Activated T-cell treated with anti-CD3 and anti-CD28 coated beads, Interleukin-2, amount 50 U/mL, for 1 hour (primary cell): Measurements from ENCODE around the gene TMEM235.

Source experiments
- DNase-seq: peaks from one replicate; pipeline ENCODE4 v3.0.0-alpha.2; 2020

The TMEM235 gene

DNA sequence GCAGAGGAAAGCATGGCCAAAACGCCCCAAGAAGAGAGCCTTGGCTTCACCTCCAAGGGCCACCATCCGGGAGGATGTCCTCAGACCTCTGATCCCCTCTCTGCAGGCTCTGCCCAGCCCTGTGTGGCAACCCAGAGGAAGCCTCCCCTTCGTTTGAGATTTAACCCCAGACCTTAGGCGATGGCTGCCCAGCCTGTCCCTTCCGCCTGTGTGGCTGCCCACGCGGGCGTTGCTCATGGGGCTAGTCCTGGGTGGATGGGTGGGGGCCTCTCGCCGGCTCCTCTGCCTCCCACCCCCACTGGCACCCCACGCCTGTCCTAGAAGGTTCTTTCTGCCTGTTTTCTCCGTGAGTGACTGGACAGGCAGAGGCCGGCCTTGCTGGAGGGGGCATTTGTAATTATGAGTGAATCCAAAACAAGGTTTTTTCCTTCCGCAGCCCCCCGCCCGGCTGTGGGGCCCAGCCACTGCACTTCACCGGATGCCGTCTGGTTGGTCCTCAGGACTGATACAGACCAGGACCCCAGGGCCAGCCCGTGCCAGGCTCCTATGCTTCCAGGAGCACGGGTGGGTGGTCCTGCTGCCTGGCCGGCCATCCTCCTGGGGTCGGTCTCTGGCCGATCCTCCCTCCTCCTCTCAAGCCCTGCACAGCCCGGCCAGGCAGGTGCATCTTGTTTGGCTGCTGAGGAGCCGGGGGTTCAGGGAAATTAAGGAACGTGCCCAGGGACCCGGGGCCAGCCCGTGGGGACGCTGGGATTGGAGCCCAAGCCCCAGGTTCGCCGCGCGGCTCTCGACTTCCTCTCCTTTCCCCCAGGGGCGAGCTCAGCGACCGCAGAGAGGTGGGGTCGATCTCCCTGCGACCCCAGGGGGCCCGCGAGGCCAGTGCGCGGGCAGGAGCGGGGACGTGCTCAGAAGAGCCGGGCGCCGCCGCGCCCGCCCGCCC, at the start of gene TMEM235:
Gene TMEM235, plus strand, starts transcription at position 636 of the 940 bp plus-strand sequence. CDS start 393 bp downstream, outside the sequence.
- DNase-seq = no peak

DNA sequence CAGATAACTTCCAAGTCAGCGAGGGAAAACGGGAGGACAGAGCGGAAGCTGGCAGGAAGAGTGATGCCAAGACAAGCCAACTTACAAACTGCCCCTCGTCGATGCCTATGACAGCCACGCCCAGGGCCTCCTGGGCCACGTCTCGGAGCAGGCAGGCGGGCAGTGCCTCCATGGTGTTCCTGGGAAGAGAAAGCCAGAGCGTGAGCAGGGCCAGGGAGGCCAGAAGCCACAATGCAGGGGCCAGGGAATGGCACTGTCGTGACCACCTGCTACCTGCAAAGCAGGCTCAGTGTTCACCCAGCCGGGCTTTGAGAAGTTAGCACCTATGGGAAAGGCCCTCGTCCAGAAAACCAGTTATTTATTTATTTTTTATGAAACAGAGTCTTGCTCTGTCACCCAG, 48.9 kb upstream of the TMEM235 start:
- DNase-seq = no peak

DNA sequence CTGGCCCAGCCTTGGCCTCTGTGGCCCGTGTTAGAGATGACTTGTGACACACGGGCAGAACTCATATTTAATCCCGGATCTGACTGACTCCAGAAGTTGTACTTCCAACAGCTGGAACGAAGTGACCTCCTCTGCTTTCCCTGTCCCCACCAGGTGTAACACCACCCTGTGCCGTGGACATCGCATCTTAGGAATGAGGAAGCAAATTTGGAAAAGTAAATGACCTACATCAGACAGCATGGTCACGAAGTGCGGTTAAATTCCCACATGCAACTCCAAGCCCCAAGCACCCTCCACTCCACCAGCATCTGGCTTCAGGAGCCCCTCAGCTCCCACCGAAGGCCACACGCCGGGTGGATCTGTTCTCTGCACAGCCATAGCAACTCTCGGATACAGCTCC, 47.5 kb upstream of the TMEM235 start:
- DNase-seq = no peak

DNA sequence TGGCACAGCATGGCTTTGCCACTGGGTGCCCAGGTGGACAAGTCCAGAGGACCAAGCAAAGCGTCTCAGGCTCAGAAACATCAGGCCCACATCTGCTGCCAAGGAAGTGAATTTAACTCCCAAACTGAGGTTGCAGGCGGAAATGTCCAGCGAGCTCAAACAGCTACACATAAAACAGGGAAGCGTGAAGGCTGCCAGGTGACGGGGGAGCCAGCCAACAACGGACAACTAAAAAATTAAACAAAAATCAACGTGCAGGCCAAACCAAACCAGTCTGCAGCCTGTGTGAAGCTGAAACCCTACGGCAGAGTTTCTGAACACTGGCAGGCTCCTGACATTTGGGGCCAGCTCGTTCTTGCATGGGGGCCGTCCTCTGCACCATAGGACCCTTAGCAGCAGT, 47.1 kb upstream of the TMEM235 start:
- DNase-seq = no peak

DNA sequence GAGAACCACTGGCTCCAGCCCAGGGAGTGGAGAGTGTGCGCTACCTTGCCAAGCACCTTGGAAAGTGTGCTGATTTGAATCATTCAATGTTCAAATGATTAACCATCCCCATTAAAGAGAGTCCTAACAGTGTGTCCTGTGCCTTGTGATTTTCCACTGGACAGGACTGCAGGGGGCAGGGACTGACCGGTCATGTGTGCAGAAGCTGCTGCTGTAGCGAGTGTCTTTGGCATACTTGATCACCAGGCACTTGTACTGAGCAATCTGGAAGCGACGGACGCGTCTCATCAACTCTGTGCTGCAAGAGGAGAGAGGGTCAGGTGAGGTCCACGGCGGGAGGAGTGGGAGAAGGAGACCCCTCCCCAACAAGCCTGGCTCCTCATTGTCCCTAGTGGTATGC, 46.6 kb upstream of the TMEM235 start:
- no peak for DNase-seq

DNA sequence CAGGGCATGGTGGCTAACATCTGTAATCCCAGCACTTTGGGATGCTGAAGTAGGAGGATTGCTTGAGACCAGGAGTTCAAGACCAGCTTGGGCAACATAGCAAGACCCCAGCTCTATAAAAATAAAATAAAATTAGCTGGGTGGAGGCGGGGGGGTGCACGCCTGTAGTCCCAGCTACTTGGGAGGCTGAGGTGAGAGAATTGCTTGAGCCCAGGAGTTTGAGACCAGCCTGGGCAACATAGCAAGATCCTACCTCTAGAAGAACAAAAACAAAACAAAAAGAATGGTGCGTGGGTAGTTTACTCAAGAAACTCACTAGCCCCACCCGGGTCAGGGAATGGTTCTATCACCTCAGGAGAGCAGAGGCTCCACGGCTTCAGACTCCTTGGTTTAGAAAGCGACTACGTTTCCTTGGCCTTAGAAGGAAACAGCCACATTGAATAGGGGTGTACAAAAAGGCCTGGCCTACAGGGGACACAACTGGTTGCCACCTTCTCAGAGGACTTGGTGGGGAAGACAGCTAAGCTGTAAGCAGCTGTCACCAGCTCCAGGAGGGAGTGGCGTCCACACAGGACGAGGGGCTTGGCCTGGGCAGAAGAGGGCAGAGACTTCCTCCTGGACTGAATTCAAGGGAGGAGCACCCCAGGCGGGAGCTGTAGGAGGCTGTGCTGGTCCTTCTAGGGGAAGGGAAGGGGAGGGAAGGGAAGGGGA, 45.3 kb upstream of the TMEM235 start:
- no peak for DNase-seq

DNA sequence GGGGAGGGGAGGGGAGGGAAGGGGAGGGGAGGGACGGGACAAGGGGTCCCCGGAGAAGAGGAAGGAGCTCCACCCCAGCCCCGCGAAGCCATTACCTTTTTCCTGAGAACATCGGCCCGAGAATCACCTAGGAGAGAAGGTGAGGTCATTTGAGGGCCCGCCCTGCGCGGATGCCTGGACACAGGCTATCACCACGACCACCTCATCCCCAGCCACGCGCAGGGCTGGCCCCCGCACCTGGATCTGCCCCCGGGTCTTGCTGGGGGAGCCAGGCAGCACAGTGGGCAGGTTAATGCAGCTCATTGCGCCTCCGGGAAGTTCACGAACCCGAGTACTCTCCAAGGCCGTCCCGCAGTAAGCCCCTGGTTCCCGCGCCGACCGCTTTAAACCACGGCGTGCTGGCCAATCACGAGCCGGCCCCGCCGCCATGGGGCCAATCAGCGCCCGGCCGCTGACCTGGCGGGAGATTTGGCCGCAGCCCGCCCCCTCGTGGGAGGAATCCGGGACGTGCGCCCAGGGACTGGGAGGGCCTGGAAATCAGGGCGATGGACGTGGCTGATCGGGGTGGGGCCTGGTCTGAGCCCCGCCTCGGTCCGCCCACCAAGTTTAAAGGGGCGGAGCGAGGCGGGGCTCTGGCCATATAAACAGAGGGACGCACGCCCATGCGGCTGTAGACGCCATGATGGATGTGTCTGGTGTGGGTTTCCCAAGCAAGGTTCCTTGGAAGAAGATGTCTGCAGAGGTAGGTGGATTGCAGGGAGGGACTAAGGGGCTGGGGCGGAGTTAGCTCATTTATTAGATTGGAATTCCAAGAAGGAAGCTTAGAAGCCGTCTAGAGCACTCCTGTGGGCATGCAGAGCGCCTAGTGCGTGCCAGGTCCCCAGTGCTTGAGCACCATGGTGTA, 44.5 kb upstream of the TMEM235 start, which contains the start of the genes AFMID and TK1:
Gene AFMID, plus strand, starts transcription at position 671 of the 904 bp plus-strand sequence. Its CDS starts 9 bp downstream, at position 680.
Gene TK1, minus strand, starts transcription at position 361 of the 904 bp plus-strand sequence. Its CDS starts 58 bp downstream, at position 303.
- peak; percentile 81 for DNase-seq

DNA sequence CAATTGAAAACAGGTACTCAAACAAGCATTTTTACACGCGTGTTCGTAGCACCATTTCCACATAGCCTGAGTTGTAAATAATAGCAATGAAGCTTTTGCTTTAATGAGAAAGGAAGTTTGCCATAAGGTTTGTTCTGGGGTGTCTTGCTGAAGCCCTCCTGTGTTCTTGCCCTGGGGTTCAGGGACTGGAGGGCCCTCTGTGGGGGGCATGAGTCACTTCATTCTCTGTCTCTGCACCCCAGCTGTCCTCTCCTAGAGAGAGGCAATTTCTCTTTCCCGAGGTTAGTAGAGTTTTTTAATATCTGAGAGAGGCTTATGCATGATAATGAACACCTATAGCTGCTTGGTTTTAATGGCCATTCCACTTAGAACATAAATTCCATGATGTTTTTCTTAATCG, 34.7 kb upstream of the TMEM235 start:
- no peak for DNase-seq

DNA sequence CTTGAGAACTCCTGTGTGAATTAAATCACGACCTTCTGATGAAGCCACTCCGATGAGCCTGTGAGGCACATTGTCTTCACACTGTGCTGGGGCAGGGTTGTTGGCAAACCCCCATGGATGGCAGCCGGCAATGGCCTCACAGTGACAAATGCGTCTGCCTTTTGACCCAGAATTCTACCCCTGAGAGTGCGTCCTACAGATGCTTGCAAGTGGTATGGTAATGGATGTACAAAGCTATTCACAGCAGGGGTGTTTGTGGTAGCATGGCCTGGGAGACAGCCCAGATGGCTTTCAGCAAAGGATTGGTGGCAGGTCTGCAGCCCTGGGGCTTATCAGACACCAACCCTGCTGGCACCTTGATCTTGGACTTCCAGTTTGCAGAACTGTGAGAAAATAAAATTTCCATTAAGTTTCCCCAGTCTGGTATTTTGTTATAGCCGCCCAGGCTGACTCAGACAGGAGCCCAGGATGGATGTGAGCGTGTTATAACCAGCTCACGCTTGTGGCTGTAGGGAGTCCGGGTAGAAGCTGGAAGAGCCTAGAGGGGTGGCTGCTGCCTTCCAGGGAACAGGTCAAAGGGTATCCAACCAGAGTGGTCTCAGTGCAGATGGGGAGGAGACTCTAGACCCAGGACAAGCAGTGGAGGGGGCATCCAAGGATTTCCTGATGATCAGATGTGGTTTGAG, 34.1 kb upstream of the TMEM235 start:
- DNase-seq = no peak

DNA sequence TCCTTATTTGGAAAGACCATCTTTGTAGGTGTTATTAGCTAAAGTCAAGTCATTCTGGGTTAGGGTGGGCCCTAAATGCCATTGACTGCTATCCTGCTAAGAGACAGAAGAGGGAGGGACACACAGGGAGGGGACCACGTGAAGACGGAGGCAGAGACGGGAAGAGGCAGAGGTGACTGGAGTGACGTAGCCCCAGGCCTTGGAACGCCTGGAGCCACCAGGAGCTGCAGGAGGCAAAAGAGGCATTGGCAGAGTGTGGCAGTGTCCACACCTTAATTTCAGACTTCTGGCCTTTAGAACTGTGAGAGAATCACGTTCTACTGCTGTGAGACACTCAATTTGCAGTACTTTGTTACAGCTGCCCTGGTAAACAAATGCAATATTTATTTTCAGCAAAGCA, 31.0 kb upstream of the TMEM235 start:
- DNase-seq = no peak

DNA sequence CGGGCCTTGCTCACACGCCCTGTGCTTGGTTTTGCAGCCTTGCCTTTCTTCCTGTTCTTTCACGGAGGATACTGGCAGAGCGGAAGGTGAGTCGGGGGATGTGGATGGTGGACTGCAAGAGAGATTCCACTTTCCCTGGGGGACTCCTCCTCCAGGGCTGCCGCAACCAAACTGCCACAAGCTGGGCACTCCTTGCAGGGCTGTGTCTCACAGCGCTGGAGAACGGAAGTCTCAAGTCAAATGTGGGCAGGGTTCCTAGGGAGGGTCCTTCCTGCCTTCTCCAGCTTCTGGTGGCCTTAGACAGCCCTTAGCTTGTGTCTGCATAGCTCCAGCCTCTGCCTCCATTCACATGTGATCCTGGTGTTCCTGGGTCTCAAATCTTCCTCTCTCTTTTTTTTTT, 28.8 kb upstream of the TMEM235 start:
- no peak for DNase-seq

DNA sequence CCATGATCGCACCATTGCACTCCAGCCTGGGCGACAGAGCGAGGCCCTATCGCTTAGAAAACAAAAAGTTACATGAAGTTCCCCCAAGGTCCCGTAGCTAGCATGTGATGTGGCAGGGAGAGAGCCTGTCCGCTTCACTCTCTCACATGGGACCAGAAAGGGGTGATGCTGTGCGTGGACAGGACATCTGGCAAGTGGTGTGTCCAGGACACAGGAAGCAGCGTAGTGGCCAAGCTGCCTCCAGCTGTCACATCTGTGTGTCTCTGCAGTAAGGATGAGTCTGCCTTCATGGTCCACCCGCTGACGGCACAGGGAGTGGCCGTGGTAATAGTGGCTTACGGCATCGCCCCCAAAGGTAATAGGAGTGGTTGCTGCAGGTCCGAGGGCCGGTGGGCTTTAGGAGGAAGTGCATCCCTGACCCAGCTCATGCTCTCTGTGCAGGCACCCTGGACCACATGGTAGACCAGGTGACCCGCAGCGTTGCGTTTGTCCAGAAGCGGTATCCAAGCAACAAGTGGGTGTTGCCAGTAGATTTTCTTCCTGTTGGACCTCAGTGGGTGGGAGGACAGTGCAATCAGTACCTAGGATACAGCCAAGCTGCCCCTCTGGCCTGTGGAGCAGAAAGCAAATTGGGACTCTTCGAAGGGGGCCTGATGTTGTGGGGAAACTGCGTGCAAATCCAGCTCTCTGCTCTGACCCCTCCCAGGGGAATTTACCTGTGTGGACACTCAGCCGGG, 26.9 kb upstream of the TMEM235 start:
- DNase-seq = no peak

DNA sequence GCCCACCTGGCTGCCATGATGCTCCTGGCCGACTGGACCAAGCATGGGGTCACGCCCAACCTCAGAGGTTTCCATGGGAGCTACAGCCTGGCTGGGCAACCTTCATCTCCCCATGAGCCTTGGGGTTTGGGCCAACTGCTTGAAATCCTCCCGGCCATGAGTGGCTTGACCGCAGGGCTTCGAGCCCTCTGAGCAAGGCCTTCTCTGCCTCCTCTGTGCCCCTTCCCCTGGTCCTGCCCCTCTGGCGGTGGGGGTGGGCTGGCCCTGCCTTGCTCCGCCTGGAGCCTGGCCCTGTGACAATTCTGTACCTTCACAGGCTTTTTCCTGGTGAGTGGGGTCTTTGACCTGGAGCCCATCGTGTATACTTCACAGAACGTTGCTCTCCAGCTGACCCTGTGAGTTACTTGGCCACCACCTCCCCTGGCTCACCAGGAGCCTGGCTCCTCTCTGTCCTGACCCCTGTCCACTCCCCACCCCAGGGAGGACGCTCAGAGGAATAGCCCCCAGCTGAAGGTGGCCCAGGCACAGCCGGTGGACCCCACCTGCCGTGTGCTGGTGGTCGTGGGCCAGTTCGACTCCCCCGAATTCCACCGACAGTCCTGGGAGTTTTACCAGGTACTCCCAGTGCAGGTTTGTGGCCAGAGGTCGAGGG, 26.2 kb upstream of the TMEM235 start:
- DNase-seq = no peak

DNA sequence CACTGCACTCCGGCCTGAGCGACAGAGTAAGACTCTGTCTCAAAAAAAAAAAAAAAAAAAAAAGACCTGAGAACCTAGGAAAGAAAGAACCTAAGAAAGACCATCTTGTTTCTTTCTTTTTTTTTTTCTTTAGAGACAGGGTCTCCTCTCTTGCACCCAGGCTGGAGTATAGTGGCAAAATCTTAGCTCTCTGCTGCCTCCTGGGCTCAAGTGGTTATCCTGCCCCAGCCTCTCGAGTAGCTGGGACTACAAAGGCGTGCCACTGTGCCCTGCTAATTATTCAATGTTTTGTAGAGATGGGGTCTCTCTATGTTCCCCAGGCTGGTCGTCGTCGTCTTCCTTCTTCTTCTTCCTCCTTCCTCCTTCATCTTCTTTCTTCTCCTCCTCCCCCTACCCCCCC, 25.1 kb upstream of the TMEM235 start:
- DNase-seq = no peak

DNA sequence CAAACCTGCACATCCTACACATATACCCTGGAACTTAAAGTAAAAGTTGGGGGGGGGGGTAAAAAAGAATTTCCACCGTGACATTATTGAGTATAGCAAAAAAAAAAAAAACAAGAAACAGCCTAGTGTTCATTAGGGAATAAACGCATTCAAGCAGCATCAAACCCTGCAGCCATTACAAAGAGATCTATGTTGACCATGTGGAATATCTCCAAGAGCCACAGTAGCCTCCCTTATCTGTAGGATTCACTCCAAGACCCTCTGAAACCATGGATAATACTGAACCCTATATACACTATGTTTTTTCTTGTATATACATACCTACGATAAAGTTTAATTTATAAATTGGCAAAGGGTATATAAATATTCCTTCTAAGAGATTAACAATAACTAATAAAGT, 22.9 kb upstream of the TMEM235 start:
- DNase-seq = no peak

DNA sequence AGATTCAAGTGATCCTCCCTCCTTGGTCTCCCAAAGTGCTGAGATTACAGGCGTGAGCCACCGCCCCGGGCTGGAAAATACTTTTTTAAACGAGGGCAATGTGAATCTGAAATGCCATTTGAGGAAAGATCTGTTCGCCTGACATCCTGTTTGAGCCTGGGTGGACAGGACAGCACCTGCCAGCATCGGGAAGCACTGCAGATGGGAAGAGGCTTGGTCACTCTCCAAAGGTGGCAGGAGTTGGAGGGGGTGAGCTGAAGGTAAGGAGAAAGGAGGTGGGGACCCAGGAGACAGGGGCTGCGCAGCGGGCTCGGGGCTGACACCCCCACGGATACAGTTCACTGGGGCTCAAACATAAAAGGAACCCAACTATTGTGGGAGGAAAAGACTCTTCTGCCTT, 21.3 kb upstream of the TMEM235 start:
- DNase-seq = no peak

DNA sequence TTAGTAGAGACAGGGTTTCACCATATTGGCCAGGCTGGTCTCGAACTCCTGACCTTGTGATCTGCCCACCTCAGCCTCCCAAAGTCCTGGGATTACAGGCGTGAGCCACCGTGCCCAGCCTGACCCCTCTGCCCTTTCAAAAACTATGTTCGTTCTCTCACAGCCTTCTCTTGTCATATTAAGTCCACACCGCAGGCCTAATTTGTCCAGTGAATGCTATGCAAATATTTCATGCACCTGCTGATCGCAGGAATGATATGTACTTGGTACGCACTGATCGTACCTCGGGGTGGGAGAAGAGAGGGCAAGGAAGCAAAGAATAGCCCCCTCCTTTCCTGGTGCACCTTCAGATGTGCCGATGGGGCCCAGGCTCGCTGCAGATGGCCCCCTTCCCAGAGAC, 20.4 kb upstream of the TMEM235 start:
- no peak for DNase-seq

DNA sequence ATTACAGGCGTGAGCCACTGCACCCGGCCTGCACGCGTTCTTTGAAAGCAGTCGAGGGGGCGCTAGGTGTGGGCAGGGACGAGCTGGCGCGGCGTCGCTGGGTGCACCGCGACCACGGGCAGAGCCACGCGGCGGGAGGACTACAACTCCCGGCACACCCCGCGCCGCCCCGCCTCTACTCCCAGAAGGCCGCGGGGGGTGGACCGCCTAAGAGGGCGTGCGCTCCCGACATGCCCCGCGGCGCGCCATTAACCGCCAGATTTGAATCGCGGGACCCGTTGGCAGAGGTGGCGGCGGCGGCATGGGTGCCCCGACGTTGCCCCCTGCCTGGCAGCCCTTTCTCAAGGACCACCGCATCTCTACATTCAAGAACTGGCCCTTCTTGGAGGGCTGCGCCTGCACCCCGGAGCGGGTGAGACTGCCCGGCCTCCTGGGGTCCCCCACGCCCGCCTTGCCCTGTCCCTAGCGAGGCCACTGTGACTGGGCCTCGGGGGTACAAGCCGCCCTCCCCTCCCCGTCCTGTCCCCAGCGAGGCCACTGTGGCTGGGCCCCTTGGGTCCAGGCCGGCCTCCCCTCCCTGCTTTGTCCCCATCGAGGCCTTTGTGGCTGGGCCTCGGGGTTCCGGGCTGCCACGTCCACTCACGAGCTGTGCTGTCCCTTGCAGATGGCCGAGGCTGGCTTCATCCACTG, 17.3 kb upstream of the TMEM235 start, which contains the start of gene BIRC5:
Gene BIRC5, plus strand, starts transcription at position 238 of the 690 bp plus-strand sequence. Its CDS starts 64 bp downstream, at position 302.
- peak; percentile 91 for DNase-seq

DNA sequence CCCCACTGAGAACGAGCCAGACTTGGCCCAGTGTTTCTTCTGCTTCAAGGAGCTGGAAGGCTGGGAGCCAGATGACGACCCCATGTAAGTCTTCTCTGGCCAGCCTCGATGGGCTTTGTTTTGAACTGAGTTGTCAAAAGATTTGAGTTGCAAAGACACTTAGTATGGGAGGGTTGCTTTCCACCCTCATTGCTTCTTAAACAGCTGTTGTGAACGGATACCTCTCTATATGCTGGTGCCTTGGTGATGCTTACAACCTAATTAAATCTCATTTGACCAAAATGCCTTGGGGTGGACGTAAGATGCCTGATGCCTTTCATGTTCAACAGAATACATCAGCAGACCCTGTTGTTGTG, 16.7 kb upstream of the TMEM235 start:
- DNase-seq = no peak
